Prostate gland (tissue), 2 donors: ENCODE results near the gene LRRC28. TPM values are rescaled to one million over a fixed set of nuclear protein-coding genes. Genes with fewer than 3 reads are reported as not detected.
A peak's percentile ranks its signal among the peaks of the same experiment; 100 is the strongest.

Experiments
- DNase-seq: peaks from one replicate; pipeline ENCODE4 v3.0.0-alpha.2; 2019; ENCODE audit warnings: low spot score
- H3K27ac ChIP-seq, 2 donors: fragments of 200-600 bp; sonication (generic); 2 replicates each; pipeline ENCODE4 v1.5.1; 2017 to 2019
- H3K27me3 ChIP-seq: fragments of 200-600 bp; sonication (generic); replicated peaks from 2 replicates; pipeline ENCODE4 v1.5.1; 2019; ENCODE audit not compliant: insufficient read depth
- H3K36me3 ChIP-seq, 2 donors: fragments of 200-600 bp; sonication (generic); 1 replicate in 1 of 2; 2 replicates in 1 of 2; pipeline versions ENCODE4 v1.5.1 to v1.8.1; 2017 to 2019
- H3K4me1 ChIP-seq: fragments of 200-600 bp; sonication (generic); replicated peaks from 2 replicates; pipeline ENCODE4 v1.5.1; 2019
- H3K4me3 ChIP-seq, 2 donors: fragments of 200-600 bp; sonication (generic); 2 replicates each; pipeline ENCODE4 v1.5.1; 2017 to 2019
- H3K9me3 ChIP-seq: fragments of 200-600 bp; sonication (generic); 2 replicates; pipeline ENCODE4 v1.5.1; 2017
- CTCF ChIP-seq, 4 experiments: fragments of 200-600 bp in 2 of 4; fragments of 450-650 bp in 2 of 4; sonication (generic) in 2 of 4; IDR thresholded peaks; 1 replicate in 3 of 4; 2 replicates in 1 of 4; pipeline ENCODE4 v1.5.1; 2016 to 2019; ENCODE audit warnings: antibody characterized with exemption in 4 of 4, mild to moderate bottlenecking in 2 of 4, moderate library complexity in 2 of 4
- POLR2A ChIP-seq: fragments of 450-650 bp; IDR thresholded peaks from one replicate; pipeline ENCODE4 v1.6.1; 2016; ENCODE audit warnings: antibody characterized with exemption, mild to moderate bottlenecking
- POLR2AphosphoS5 ChIP-seq: sonication (generic); formaldehyde crosslinking; IDR thresholded peaks from one replicate; pipeline ENCODE4 v1.6.1; 2017; ENCODE audit warnings: antibody characterized with exemption
- WGBS: methylation state at CpG from one replicate; pipeline ENCODE4 v1.1.5; 2018; 5-methylcytosine and 5-hydroxymethylcytosine counted together
- intact Hi-C: fragments of 100-400 bp; cut with DNase I; formaldehyde crosslinking; loops from one replicate; pipeline ENCODE4 v1.14.2; 2022
- total RNA-seq, 2 donors: library from RNA; depleted of rRNA; stranded (reverse); fragments of >200 nt; gene quantifications; one replicate each; pipeline ENCODE4 v1.1.0, GENCODE V29; 2016

LRRC28 gene
- total RNA-seq, 2 donors from 2014 or later, result 16.0 to 36.8 TPM

GRCh38 chr15:99371180-99372103 is 120.2 kb downstream of the LRRC28 start:
- Histone ChIP-seq H3K27ac (no peak overlapping the region), H3K4me1 (no peaks in the 10 kb centered on the region), H3K4me3 (no peak overlapping the region), H3K36me3 (no peaks in the 10 kb centered on the region), H3K9me3 (no peaks in the 10 kb centered on the region), H3K27me3 (no peaks in the 10 kb centered on the region)
- intact Hi-C loops, result no loop called here
- WGBS, result 73% methylated on average over 4 of the region's 4 CpGs
- no peak for DNase-seq
- TF ChIP-seq POLR2AphosphoS5 (no peak), POLR2A (no peak), CTCF (IDR thresholded peaks at IDR 0.05) (no peak)

- no peaks in the 10 kb centered on the region for H3K9me3 ChIP-seq
- WGBS, result 96% methylated on average over 6 of the region's 6 CpGs
- intact Hi-C loops, result no loop called here
- no peak for TF ChIP-seq POLR2AphosphoS5
- TF ChIP-seq CTCF (IDR thresholded peaks at IDR 0.05), result no peak
- no peak for TF ChIP-seq POLR2A
- H3K27me3 ChIP-seq, result no peaks in the 10 kb centered on the region
- DNase-seq, result no peak
- no peaks in the 10 kb centered on the region for H3K36me3 ChIP-seq
- H3K4me1 ChIP-seq, result no peaks in the 10 kb centered on the region
- H3K27ac ChIP-seq, result no peak overlapping the region
- no peak overlapping the region for H3K4me3 ChIP-seq
Measured at GRCh38 chr15:99385005-99385669, 133.9 kb downstream of the LRRC28 start.

GRCh38 chr15:99385865-99386264 is 134.6 kb downstream of the LRRC28 start:
- peak; percentile 23 for DNase-seq
- Histone ChIP-seq H3K36me3 (no peaks in the 10 kb centered on the region), H3K27ac (no peak overlapping the region), H3K27me3 (no peaks in the 10 kb centered on the region), H3K4me3 (no peak overlapping the region), H3K4me1 (no peaks in the 10 kb centered on the region), H3K9me3 (no peaks in the 10 kb centered on the region)
- no peak for TF ChIP-seq CTCF (IDR thresholded peaks at IDR 0.05)
- no peak for TF ChIP-seq POLR2A
- no peak for TF ChIP-seq POLR2AphosphoS5
- WGBS, result 53% methylated on average over 3 of the region's 3 CpGs
- intact Hi-C loops, result no loop called here

- 74% methylated on average over 4 of the region's 4 CpGs for WGBS
- no peak overlapping the region for H3K4me3 ChIP-seq
- TF ChIP-seq POLR2A (no peak), CTCF (IDR thresholded peaks at IDR 0.05) (no peak), POLR2AphosphoS5 (no peak)
- H3K27ac ChIP-seq, result no peak overlapping the region
- H3K4me1 ChIP-seq, result no peaks in the 10 kb centered on the region
- no peaks in the 10 kb centered on the region for H3K27me3 ChIP-seq
- DNase-seq, result no peak
- H3K9me3 ChIP-seq, result no peaks in the 10 kb centered on the region
- H3K36me3 ChIP-seq, result no peaks in the 10 kb centered on the region
- intact Hi-C loops, result no loop called here
Measured at GRCh38 chr15:99386391-99386790, 135.1 kb downstream of the LRRC28 start.
